CD4-positive, alpha-beta T cell treated with Interleukin-15 for 1 hour (primary cell): ENCODE measurements around the gene ZC3H4.
"Not testable (repeated sequence)": the region's sequence is repeated elsewhere in the genome, so short reads cannot be mapped to it uniquely, and the experiment has no call there.

Experiments used
- DNase-seq: peaks from one replicate; pipeline ENCODE4 v3.0.0-alpha.2; 2020

Gene ZC3H4

GRCh38 chr19:47112997-47113849 is at the start of gene ZC3H4:
Gene ZC3H4 (minus strand): TSS chr19:47113776. CDS start chr19:47112584, 1,192 bp downstream.
- DNase-seq, result peak; percentile 100

GRCh38 chr19:47161876-47162489 is 48.4 kb upstream of the ZC3H4 start:
- DNase-seq, result no peak

GRCh38 chr19:47158879-47159503 is 45.4 kb upstream of the ZC3H4 start:
- DNase-seq, result peak; percentile 32

- DNase-seq, result no peak
These were observed 44.8 kb upstream of the ZC3H4 start for GRCh38 chr19:47158367-47158791.

GRCh38 chr19:47157431-47158321 is 44.1 kb upstream of the ZC3H4 start:
- peak; percentile 19 for DNase-seq

- no peak for DNase-seq
These were observed 43.4 kb upstream of the ZC3H4 start for GRCh38 chr19:47156861-47157430.

- DNase-seq, result no peak
These were observed 41.6 kb upstream of the ZC3H4 start for GRCh38 chr19:47155148-47155547.

GRCh38 chr19:47153266-47153665 is 39.7 kb upstream of the ZC3H4 start:
- DNase-seq, result no peak

GRCh38 chr19:47152632-47153031 is 39.1 kb upstream of the ZC3H4 start:
- DNase-seq, result no peak

GRCh38 chr19:47152205-47152604 is 38.6 kb upstream of the ZC3H4 start:
- no peak for DNase-seq

GRCh38 chr19:47151627-47152026 is 38.1 kb upstream of the ZC3H4 start:
- no peak for DNase-seq

GRCh38 chr19:47146920-47147319 is 33.3 kb upstream of the ZC3H4 start:
- DNase-seq, result no peak

GRCh38 chr19:47145639-47146486 is 32.3 kb upstream of the ZC3H4 start:
- no peak for DNase-seq

GRCh38 chr19:47144630-47145029 is 31.1 kb upstream of the ZC3H4 start:
- DNase-seq, result no peak

- DNase-seq, result no peak
These were observed 29.9 kb upstream of the ZC3H4 start for GRCh38 chr19:47143322-47144073.

GRCh38 chr19:47142779-47143178 is 29.2 kb upstream of the ZC3H4 start:
- DNase-seq, result no peak

GRCh38 chr19:47141695-47142094 is 28.1 kb upstream of the ZC3H4 start:
- no peak for DNase-seq

GRCh38 chr19:47141252-47141651 is 27.7 kb upstream of the ZC3H4 start:
- not testable (repeated sequence) for DNase-seq

- DNase-seq, result no peak
These were observed 21.6 kb upstream of the ZC3H4 start for GRCh38 chr19:47135156-47135555.

- DNase-seq, result no peak
These were observed 21.0 kb upstream of the ZC3H4 start for GRCh38 chr19:47134545-47134944.

- no peak for DNase-seq
These were observed 19.5 kb upstream of the ZC3H4 start for GRCh38 chr19:47133021-47133471.
